Measurements from ENCODE around the gene TMEM92.

The TMEM92 gene

DNA sequence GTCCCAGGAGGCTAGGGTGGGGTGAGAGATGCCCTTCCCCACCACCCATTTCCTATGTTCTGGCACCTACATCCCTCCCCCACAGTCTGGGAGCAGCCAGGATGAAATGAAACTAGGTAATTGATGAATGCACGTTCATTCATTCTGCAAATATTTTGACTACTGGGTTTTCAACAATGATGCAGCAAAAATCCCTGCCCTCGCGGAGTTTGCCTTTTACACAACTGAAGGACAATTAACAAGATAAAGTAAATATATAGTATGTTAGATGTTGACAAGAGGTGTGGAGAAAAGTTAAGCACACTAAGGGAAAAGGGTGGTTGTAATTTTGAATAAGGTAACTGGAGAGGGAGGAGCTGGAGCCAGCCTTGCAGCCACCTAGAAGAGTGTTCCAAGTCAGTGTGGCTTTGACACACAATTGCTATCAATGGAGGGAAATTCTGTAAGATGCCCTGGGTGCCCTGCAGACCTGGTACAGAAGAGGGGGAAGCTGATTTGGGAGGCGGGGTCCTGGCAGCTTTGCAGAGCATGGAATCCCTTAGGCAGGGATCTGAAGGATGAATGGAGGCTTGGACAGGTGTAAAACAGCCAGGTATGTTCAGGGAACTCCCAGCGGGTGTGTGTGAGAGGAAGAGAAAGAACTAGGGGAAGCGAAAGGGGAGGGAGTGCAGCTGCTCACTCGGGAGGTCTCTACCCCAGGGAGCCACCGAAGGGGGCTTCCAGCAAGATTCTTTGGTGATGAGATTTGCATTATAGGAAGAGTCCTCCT, 2.5 kb downstream of the TMEM92 start:
- H3K9ac ChIP-seq (ENCODE audit: low read depth in 1 of 2, low read length in 2 of 2) = no peak overlapping the region
- no peak overlapping the region for H3K27ac ChIP-seq (ENCODE audit: low read depth in 2 of 2, low read length in 2 of 2)
- no peaks in the 10 kb centered on the region for H3K36me3 ChIP-seq (ENCODE audit: control insufficient read depth in 2 of 2, insufficient read depth in 2 of 2, low read length in 2 of 2)
- H3K4me1 ChIP-seq (ENCODE audit: control insufficient read depth in 2 of 2, insufficient read depth in 2 of 2, low read length in 2 of 2) = peaks cover 27 to 30% of the 10 kb centered on the region in 2 donors
- H3K4me3 ChIP-seq (ENCODE audit: low read length in 2 of 2) = no peak overlapping the region
- no peaks in the 10 kb centered on the region for H3K9me3 ChIP-seq (ENCODE audit: control insufficient read depth in 2 of 2, low read length in 2 of 2)
- peaks cover 0 to 7% of the 10 kb centered on the region in 2 donors for H3K27me3 ChIP-seq (ENCODE audit: control insufficient read depth in 2 of 2, insufficient read depth in 2 of 2, low read length in 2 of 2)

- Histone ChIP-seq H3K27ac (ENCODE audit: low read depth in 2 of 2, low read length in 2 of 2) (no peak overlapping the region), H3K9ac (ENCODE audit: low read depth in 1 of 2, low read length in 2 of 2) (no peak overlapping the region), H3K9me3 (ENCODE audit: control insufficient read depth in 2 of 2, low read length in 2 of 2) (no peaks in the 10 kb centered on the region), H3K4me1 (ENCODE audit: control insufficient read depth in 2 of 2, insufficient read depth in 2 of 2, low read length in 2 of 2) (peaks cover 27 to 29% of the 10 kb centered on the region in 2 donors), H3K36me3 (ENCODE audit: control insufficient read depth in 2 of 2, insufficient read depth in 2 of 2, low read length in 2 of 2) (no peaks in the 10 kb centered on the region), H3K4me3 (ENCODE audit: low read length in 2 of 2) (no peak overlapping the region), H3K27me3 (ENCODE audit: control insufficient read depth in 2 of 2, insufficient read depth in 2 of 2, low read length in 2 of 2) (peaks cover 0 to 7% of the 10 kb centered on the region in 2 donors)
Observed at GRCh38 chr17:50277357-50277754, 3.1 kb downstream of the TMEM92 start.

GRCh38 chr17:50278526-50279180, 4.4 kb downstream of the TMEM92 start:
- H3K4me3 ChIP-seq (ENCODE audit: low read length in 2 of 2) = no peak overlapping the region
- no peak overlapping the region for H3K27ac ChIP-seq (ENCODE audit: low read depth in 2 of 2, low read length in 2 of 2)
- no peak overlapping the region for H3K9ac ChIP-seq (ENCODE audit: low read depth in 1 of 2, low read length in 2 of 2)
- peaks cover 23 to 24% of the 10 kb centered on the region in 2 donors for H3K4me1 ChIP-seq (ENCODE audit: control insufficient read depth in 2 of 2, insufficient read depth in 2 of 2, low read length in 2 of 2)
- no peaks in the 10 kb centered on the region for H3K36me3 ChIP-seq (ENCODE audit: control insufficient read depth in 2 of 2, insufficient read depth in 2 of 2, low read length in 2 of 2)
- H3K9me3 ChIP-seq (ENCODE audit: control insufficient read depth in 2 of 2, low read length in 2 of 2) = no peaks in the 10 kb centered on the region
- peaks cover 0 to 7% of the 10 kb centered on the region in 2 donors for H3K27me3 ChIP-seq (ENCODE audit: control insufficient read depth in 2 of 2, insufficient read depth in 2 of 2, low read length in 2 of 2)

GRCh38 chr17:50279181-50279526, 4.9 kb downstream of the TMEM92 start:
- Histone ChIP-seq H3K36me3 (ENCODE audit: control insufficient read depth in 2 of 2, insufficient read depth in 2 of 2, low read length in 2 of 2) (no peaks in the 10 kb centered on the region), H3K4me3 (ENCODE audit: low read length in 2 of 2) (no peak overlapping the region), H3K4me1 (ENCODE audit: control insufficient read depth in 2 of 2, insufficient read depth in 2 of 2, low read length in 2 of 2) (peaks cover 22 to 24% of the 10 kb centered on the region in 2 donors), H3K27me3 (ENCODE audit: control insufficient read depth in 2 of 2, insufficient read depth in 2 of 2, low read length in 2 of 2) (peaks cover 0 to 7% of the 10 kb centered on the region in 2 donors), H3K27ac (ENCODE audit: low read depth in 2 of 2, low read length in 2 of 2) (no peak overlapping the region), H3K9me3 (ENCODE audit: control insufficient read depth in 2 of 2, low read length in 2 of 2) (no peaks in the 10 kb centered on the region), H3K9ac (ENCODE audit: low read depth in 1 of 2, low read length in 2 of 2) (no peak overlapping the region)

DNA sequence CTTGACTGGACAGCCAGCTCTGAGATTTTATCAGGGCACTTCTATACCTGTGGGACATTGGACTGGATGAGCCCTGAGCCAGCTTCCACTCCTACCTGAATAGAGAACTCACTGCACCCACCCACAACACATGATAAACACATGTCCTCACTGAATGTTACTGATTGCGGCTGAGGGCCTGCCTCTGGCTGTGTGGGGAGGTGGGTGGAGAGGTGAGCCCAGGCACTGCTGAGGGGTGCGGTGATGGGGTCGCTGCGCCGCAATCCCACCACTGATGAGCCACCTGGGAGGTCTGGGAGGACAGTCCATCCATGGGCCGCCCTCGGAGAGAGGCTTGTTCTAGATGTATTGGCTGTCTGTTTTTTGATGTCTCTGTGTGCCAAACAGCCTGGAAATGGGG, 5.4 kb downstream of the TMEM92 start:
- no peak overlapping the region for H3K9ac ChIP-seq (ENCODE audit: low read depth in 1 of 2, low read length in 2 of 2)
- H3K4me3 ChIP-seq (ENCODE audit: low read length in 2 of 2) = no peak overlapping the region
- H3K9me3 ChIP-seq (ENCODE audit: control insufficient read depth in 2 of 2, low read length in 2 of 2) = no peaks in the 10 kb centered on the region
- H3K36me3 ChIP-seq (ENCODE audit: control insufficient read depth in 2 of 2, insufficient read depth in 2 of 2, low read length in 2 of 2) = no peaks in the 10 kb centered on the region
- H3K4me1 ChIP-seq (ENCODE audit: control insufficient read depth in 2 of 2, insufficient read depth in 2 of 2, low read length in 2 of 2) = peaks cover 22 to 24% of the 10 kb centered on the region in 2 donors
- peaks cover 0 to 7% of the 10 kb centered on the region in 2 donors for H3K27me3 ChIP-seq (ENCODE audit: control insufficient read depth in 2 of 2, insufficient read depth in 2 of 2, low read length in 2 of 2)
- H3K27ac ChIP-seq (ENCODE audit: low read depth in 2 of 2, low read length in 2 of 2) = no peak overlapping the region

DNA sequence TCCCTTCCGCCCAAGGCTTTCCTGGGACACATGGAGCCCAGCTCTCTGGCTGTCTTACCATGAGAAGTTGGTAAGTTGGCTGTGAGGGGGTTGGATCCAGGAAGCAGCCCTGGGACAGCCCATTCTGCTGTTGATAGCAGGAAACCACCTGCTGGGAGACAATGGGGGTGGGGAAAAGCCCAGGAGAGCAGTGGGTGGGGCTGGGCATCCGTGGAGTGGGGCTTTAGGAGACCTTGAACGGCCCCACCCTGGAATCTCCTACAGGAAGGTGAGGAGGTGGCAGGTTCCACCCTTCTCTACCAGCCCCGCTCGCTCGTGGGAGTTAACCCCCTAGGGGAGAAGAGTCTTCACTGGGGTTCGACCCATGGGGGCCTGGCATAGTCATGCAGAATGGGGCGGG, 5.8 kb downstream of the TMEM92 start:
- Histone ChIP-seq H3K4me3 (ENCODE audit: low read length in 2 of 2) (no peak overlapping the region), H3K4me1 (ENCODE audit: control insufficient read depth in 2 of 2, insufficient read depth in 2 of 2, low read length in 2 of 2) (peaks cover 19 to 22% of the 10 kb centered on the region in 2 donors), H3K9me3 (ENCODE audit: control insufficient read depth in 2 of 2, low read length in 2 of 2) (no peaks in the 10 kb centered on the region), H3K36me3 (ENCODE audit: control insufficient read depth in 2 of 2, insufficient read depth in 2 of 2, low read length in 2 of 2) (no peaks in the 10 kb centered on the region), H3K27me3 (ENCODE audit: control insufficient read depth in 2 of 2, insufficient read depth in 2 of 2, low read length in 2 of 2) (peaks cover under 1 to 7% of the 10 kb centered on the region in 2 donors), H3K27ac (ENCODE audit: low read depth in 2 of 2, low read length in 2 of 2) (no peak overlapping the region), H3K9ac (ENCODE audit: low read depth in 1 of 2, low read length in 2 of 2) (no peak overlapping the region)

GRCh38 chr17:50280801-50281441, 6.7 kb downstream of the TMEM92 start:
- H3K4me1 ChIP-seq (ENCODE audit: control insufficient read depth in 2 of 2, insufficient read depth in 2 of 2, low read length in 2 of 2) = peaks cover 17 to 22% of the 10 kb centered on the region in 2 donors
- H3K9me3 ChIP-seq (ENCODE audit: control insufficient read depth in 2 of 2, low read length in 2 of 2) = no peaks in the 10 kb centered on the region

GRCh38 chr17:50281739-50282401, 7.6 kb downstream of the TMEM92 start:
- no peak overlapping the region for H3K4me3 ChIP-seq (ENCODE audit: low read length in 2 of 2)
- no peak overlapping the region for H3K27ac ChIP-seq (ENCODE audit: low read depth in 2 of 2, low read length in 2 of 2)
- H3K27me3 ChIP-seq (ENCODE audit: control insufficient read depth in 2 of 2, insufficient read depth in 2 of 2, low read length in 2 of 2) = peaks cover 2 to 5% of the 10 kb centered on the region in 2 donors
- no peak overlapping the region for H3K9ac ChIP-seq (ENCODE audit: low read depth in 1 of 2, low read length in 2 of 2)
- H3K9me3 ChIP-seq (ENCODE audit: control insufficient read depth in 2 of 2, low read length in 2 of 2) = no peaks in the 10 kb centered on the region
- H3K36me3 ChIP-seq (ENCODE audit: control insufficient read depth in 2 of 2, insufficient read depth in 2 of 2, low read length in 2 of 2) = no peaks in the 10 kb centered on the region
- peaks cover 17 to 18% of the 10 kb centered on the region in 2 donors for H3K4me1 ChIP-seq (ENCODE audit: control insufficient read depth in 2 of 2, insufficient read depth in 2 of 2, low read length in 2 of 2)

More at GRCh38 chr17:50280801-50281441, 6.7 kb downstream of the TMEM92 start:
- Histone ChIP-seq H3K27ac (ENCODE audit: low read depth in 2 of 2, low read length in 2 of 2) (no peak overlapping the region), H3K36me3 (ENCODE audit: control insufficient read depth in 2 of 2, insufficient read depth in 2 of 2, low read length in 2 of 2) (no peaks in the 10 kb centered on the region), H3K9ac (ENCODE audit: low read depth in 1 of 2, low read length in 2 of 2) (no peak overlapping the region), H3K4me3 (ENCODE audit: low read length in 2 of 2) (no peak overlapping the region), H3K27me3 (ENCODE audit: control insufficient read depth in 2 of 2, insufficient read depth in 2 of 2, low read length in 2 of 2) (peaks cover 2 to 5% of the 10 kb centered on the region in 2 donors)

DNA sequence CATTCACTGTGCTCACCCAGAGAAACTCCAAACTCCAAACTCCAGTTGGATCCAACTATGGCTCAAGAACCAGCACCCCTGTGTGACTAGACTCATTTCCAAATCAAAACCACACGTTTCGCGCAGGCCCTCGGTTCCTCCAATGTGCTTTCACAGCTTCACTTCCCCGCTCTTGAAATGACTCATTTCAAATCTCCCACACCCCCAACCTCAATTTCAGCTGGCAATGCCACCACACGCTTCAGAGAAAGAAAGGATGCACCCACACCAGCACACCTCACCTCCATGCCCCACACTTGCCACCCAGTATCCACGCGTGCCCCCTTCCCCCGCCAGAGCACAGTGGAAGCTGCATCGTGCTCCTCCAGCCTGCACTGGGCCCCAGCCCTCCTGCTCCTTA, 9.0 kb downstream of the TMEM92 start:
- no peak overlapping the region for H3K9ac ChIP-seq (ENCODE audit: low read depth in 1 of 2, low read length in 2 of 2)
- H3K27ac ChIP-seq (ENCODE audit: low read depth in 2 of 2, low read length in 2 of 2) = no peak overlapping the region
- no peaks in the 10 kb centered on the region for H3K36me3 ChIP-seq (ENCODE audit: control insufficient read depth in 2 of 2, insufficient read depth in 2 of 2, low read length in 2 of 2)
- H3K4me3 ChIP-seq (ENCODE audit: low read length in 2 of 2) = no peak overlapping the region
- H3K9me3 ChIP-seq (ENCODE audit: control insufficient read depth in 2 of 2, low read length in 2 of 2) = no peaks in the 10 kb centered on the region
- H3K27me3 ChIP-seq (ENCODE audit: control insufficient read depth in 2 of 2, insufficient read depth in 2 of 2, low read length in 2 of 2) = peaks cover 2 to 3% of the 10 kb centered on the region in 2 donors
- H3K4me1 ChIP-seq (ENCODE audit: control insufficient read depth in 2 of 2, insufficient read depth in 2 of 2, low read length in 2 of 2) = peaks cover 5 to 8% of the 10 kb centered on the region in 2 donors
